Gastrocnemius medialis (tissue), 4 donors: ENCODE measurements around the gene ARHGAP25. TPM values are rescaled to one million over a fixed set of nuclear protein-coding genes. Genes with fewer than 3 reads are reported as not detected.

Experiments
- ATAC-seq, 2 donors: fragments of 150-250 bp; one replicate each; pipeline ENCODE4 v1.9.1; 2016
- DNase-seq, 2 donors: peaks; one replicate each; pipeline ENCODE4 v3.0.0-alpha.2; 2019
- H3K27ac ChIP-seq, 4 donors: fragments of 200-600 bp; sonication (generic); 1 replicate in 1 of 4; 2 replicates in 3 of 4; pipeline ENCODE4 v1.5.1; 2016 to 2018; ENCODE audit warnings: mild to moderate bottlenecking in 2 of 4, moderate library complexity in 1 of 4
- H3K27me3 ChIP-seq, 3 donors: fragments of 200-600 bp; sonication (generic) in 2 of 3; 1 replicate in 1 of 3; 2 replicates in 2 of 3; pipeline versions ENCODE4 v1.5.1 to v1.6.0; 2016 to 2019; ENCODE audit warnings: mild to moderate bottlenecking in 1 of 3, moderate library complexity in 1 of 3
- H3K36me3 ChIP-seq, 2 donors: fragments of 200-600 bp; sonication (generic) in 1 of 2; one replicate each; pipeline ENCODE4 v1.5.1; 2017 to 2018
- H3K4me1 ChIP-seq, 2 donors: fragments of 200-600 bp; sonication (generic) in 1 of 2; one replicate each; pipeline ENCODE4 v1.5.1; 2016 to 2017; ENCODE audit warnings: mild to moderate bottlenecking in 2 of 2
- H3K4me3 ChIP-seq, 4 donors: fragments of 200-600 bp; sonication (generic) in 3 of 4; 1 replicate in 1 of 4; 2 replicates in 3 of 4; pipeline ENCODE4 v1.5.1; 2016 to 2019; ENCODE audit warnings: mild to moderate bottlenecking in 2 of 4
- H3K9me3 ChIP-seq, 3 donors: fragments of 200-600 bp; sonication (generic) in 2 of 3; 1 replicate in 1 of 3; 2 replicates in 2 of 3; pipeline ENCODE4 v1.5.1; 2016 to 2019
- CTCF ChIP-seq, 5 experiments: fragments of 450-650 bp in 3 of 5; fragments of 200-600 bp in 2 of 5; sonication (generic) in 2 of 5; IDR thresholded peaks in 4 of 5; conservative IDR thresholded peaks in 1 of 5; 1 replicate in 4 of 5; 2 replicates in 1 of 5; pipeline ENCODE4 v1.5.1; 2016 to 2019; ENCODE audit warnings: antibody characterized with exemption in 5 of 5, mild to moderate bottlenecking in 3 of 5, moderate library complexity in 3 of 5
- POLR2A ChIP-seq, 2 donors: fragments of 450-650 bp; IDR thresholded peaks; one replicate each; pipeline ENCODE4 v1.6.1; 2017; ENCODE audit warnings: antibody characterized with exemption in 2 of 2, mild to moderate bottlenecking in 2 of 2, moderate library complexity in 2 of 2
- in situ Hi-C, 4 donors: fragments of 200-750 bp; cut with MboI; loops; one replicate each; pipeline versions ENCODE4 v1.15.0 to v1.8.0; 2017; ENCODE audit warnings: low sequenced_read_pairs in 4 of 4
- intact Hi-C: fragments of 100-400 bp; cut with DNase I; formaldehyde crosslinking; loops from one replicate; pipeline ENCODE4 v1.15.1; 2023; ENCODE audit warnings: low total_unique reads
- total RNA-seq, 4 donors: library from RNA; depleted of rRNA; stranded (reverse); fragments of >200 nt; gene quantifications; one replicate each; pipeline versions ENCODE4 v1.1.0 to v1.2.3, GENCODE V29; 2016

Gene ARHGAP25
- total RNA-seq, 4 donors from 2014 or later, result 1.9 to 6.8 (median 3.0) TPM

- Histone ChIP-seq H3K27ac (no peak overlapping the region), H3K4me1 (peaks cover 3 to 5% of the 10 kb centered on the region in 2 donors), H3K36me3 (no peaks in the 10 kb centered on the region), H3K27me3 (no peaks in the 10 kb centered on the region), H3K9me3 (no peaks in the 10 kb centered on the region), H3K4me3 (no peak overlapping the region)
- ATAC-seq (no peak), DNase-seq (no peak)
- in situ Hi-C loops (no loop called here), intact Hi-C loops (loop anchor here (10.0 kb wide), 1 partner anchor 67 kb away; no protein-coding TSS in a partner anchor)
- TF ChIP-seq CTCF (IDR thresholded peaks at IDR 0.05 in 4 of 5, conservative IDR thresholded peaks at IDR 0.05 in 1 of 5), result no peak
- TF ChIP-seq POLR2A (IDR thresholded peaks at IDR 0.05), result no peak
Measured at GRCh38 chr2:68837861-68838341, 103.3 kb downstream of the ARHGAP25 start.

GRCh38 chr2:68838641-68839040 lies 104.0 kb downstream of the ARHGAP25 start:
- Histone ChIP-seq H3K9me3 (no peaks in the 10 kb centered on the region), H3K4me3 (no peak overlapping the region), H3K36me3 (no peaks in the 10 kb centered on the region), H3K27ac (no peak overlapping the region), H3K4me1 (peaks cover 0 to 4% of the 10 kb centered on the region in 2 donors), H3K27me3 (no peaks in the 10 kb centered on the region)
- ATAC-seq (no peak), DNase-seq (no peak)
- TF ChIP-seq POLR2A (IDR thresholded peaks at IDR 0.05), result no peak
- TF ChIP-seq CTCF (IDR thresholded peaks at IDR 0.05 in 4 of 5, conservative IDR thresholded peaks at IDR 0.05 in 1 of 5), result no peak
- intact Hi-C loops (loop anchor here (10.0 kb wide), 1 partner anchor 66 kb away; no protein-coding TSS in a partner anchor), in situ Hi-C loops (no loop called here)

GRCh38 chr2:68839260-68839833 lies 104.7 kb downstream of the ARHGAP25 start:
- H3K36me3 ChIP-seq, result no peaks in the 10 kb centered on the region
- no peaks in the 10 kb centered on the region for H3K27me3 ChIP-seq
- ATAC-seq (no peak), DNase-seq (no peak)
- H3K9me3 ChIP-seq, result no peaks in the 10 kb centered on the region
- H3K4me3 ChIP-seq, result no peak overlapping the region
- no peak overlapping the region for H3K27ac ChIP-seq
- TF ChIP-seq CTCF (IDR thresholded peaks at IDR 0.05 in 4 of 5, conservative IDR thresholded peaks at IDR 0.05 in 1 of 5) (peak in 3 of 5 experiments; percentile 9 to 41 (median 14)), POLR2A (IDR thresholded peaks at IDR 0.05) (no peak)
- H3K4me1 ChIP-seq, result peaks cover 0 to 4% of the 10 kb centered on the region in 2 donors
- in situ Hi-C loops, result no loop called here
- intact Hi-C loops, result loop anchor here (10.0 kb wide), 1 partner anchor 65 kb away; no protein-coding TSS in a partner anchor

GRCh38 chr2:68845043-68845442 lies 110.4 kb downstream of the ARHGAP25 start:
- intact Hi-C loops (no loop called here), in situ Hi-C loops (no loop called here)
- H3K36me3 ChIP-seq, result no peaks in the 10 kb centered on the region
- H3K27me3 ChIP-seq, result no peaks in the 10 kb centered on the region
- no peaks in the 10 kb centered on the region for H3K9me3 ChIP-seq
- TF ChIP-seq POLR2A (IDR thresholded peaks at IDR 0.05) (no peak), CTCF (IDR thresholded peaks at IDR 0.05 in 4 of 5, conservative IDR thresholded peaks at IDR 0.05 in 1 of 5) (no peak)
- no peak for DNase-seq
- no peak for ATAC-seq
- no peak overlapping the region for H3K27ac ChIP-seq
- no peaks in the 10 kb centered on the region for H3K4me1 ChIP-seq
- no peak overlapping the region for H3K4me3 ChIP-seq
